ENCODE data around the gene CHCHD4.
"Not testable (repeated sequence)": the region's sequence is repeated elsewhere in the genome, so short reads cannot be mapped to it uniquely, and the experiment has no call there.

Gene CHCHD4

GRCh38 chr3:14118400-14119381 lies 6.0 kb downstream of the CHCHD4 start:
- DNase-seq: no peak

DNA sequence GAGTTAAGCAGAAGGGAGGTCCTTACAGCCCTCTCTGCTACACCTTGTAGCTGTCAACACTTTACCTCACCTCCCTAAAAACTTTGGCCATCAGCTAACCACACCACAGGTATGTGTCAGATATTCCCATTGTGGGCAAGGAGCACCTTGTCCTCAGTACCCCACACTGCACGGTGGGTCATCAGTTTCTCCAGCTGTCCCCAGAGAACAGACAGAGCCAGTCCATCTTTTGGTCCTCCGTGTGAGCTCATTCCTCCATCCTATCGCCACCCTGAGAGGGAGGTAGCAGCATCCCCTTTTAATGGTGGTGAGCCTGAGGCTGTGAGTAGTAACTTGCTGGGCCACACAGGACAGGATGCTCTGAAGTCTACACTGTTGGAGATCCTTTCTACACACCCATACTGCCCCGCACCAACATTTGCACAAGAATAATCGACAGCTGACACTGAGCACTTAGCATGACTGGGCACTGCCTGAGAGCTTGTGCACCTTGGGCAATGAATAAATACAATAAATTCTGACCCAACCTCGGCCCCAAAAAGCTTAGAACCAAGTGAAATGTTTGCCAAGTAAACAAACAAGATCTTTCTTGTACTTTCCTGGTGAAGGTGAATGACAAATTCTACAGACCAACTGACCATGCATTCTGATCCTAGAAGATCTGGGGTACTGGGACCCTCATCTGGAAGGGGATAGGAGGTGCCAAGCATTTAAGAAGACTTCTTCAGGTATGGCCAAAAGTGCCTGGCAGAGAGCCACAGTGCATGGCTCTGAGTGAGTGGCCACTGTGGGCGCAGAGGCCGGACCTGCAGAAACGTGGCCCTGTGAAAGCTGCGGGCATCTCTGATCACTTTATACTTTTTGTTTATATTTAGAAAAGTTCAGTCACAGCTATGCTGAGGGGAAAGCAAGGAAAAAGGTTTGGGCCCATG lies 6.9 kb downstream of the CHCHD4 start:
- DNase-seq: no peak

DNA sequence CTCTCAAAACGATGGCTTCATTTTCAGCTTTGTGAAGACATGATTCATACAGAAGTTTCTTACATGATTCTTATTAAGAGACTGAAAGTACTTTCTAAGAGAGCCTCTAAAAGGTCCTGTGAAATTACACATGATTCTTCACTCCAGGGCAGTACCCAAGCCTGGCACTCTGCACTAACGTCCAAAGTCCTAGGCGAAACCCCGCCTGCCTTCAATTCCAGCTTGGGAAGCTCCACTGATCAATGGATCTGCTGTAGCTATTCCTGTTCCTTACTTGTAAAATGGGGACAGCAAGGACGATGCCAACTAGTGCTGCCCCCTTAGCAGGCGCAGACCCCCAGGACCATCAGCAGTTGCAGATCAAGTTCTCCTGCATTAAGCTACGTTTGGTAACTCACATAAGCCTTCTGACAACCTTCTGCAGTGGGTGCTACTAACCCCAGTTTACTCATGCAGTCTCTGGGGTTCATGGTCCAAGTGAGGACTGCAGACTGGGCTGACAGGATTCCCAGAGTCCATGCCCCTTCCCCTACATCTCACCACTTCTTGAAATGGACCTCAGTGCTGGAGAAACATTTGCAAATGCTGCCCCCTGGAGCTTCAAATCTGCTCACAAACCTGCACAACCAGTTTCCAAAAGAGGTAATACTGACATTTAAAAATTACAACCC lies 10.6 kb downstream of the CHCHD4 start:
- no peak for DNase-seq

GRCh38 chr3:14110699-14111098 lies 14.0 kb downstream of the CHCHD4 start:
- DNase-seq: no peak

GRCh38 chr3:14109821-14110220 lies 14.8 kb downstream of the CHCHD4 start:
- DNase-seq: not testable (repeated sequence)

DNA sequence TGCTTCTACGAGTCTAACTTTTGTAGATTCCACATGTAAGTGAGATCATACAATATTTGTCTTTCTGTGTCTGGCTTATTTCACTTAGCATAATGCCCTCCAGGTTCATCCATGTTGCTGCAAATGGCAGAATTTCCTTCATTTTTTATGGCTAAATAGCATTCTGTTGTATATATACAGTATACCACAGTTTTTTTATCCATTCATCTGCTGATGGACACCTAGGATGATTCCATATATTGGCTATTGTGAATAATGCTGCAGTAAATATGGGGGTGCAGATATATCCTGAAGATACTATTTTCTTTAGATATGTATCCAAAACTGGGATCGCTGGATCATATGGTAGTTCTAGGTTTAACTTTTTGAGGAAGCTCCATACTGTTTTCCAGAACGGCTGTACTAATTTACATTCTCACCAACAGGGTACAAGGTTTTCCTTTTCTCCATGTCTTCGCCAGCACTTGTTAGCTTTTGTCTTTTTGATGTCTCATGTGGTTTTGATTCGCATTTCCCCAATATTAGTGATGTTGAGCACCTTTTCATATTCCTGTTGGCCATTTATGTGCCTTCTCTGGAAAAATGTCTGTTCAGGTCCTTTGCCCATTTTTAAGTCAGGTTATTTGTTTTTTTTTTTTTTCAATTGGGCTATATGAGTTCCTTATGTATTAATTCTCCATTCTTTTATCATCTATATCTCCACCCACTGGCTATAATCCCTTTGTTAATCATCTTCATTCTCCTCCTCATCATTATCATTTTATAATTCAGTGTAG lies 26.9 kb downstream of the CHCHD4 start:
- DNase-seq: no peak

DNA sequence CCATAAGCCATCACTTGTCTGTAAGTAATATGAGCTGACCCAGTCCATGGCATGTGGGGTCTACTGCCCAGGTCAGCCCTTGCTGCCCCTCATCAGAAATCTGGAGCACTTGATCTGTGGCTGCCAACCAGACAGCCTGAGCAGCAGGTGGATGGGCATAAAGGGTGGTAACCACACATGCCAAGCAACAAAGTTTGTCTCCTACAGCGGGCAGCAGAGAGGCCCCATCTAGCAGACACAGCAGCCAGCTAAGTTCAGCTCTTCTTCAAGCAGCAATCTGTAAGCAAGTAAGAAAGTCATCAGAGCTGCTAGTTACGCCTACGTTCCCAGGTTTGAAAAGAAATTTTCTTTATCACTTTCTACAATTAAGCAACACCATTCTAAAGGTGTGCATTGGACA lies 27.9 kb downstream of the CHCHD4 start:
- no peak for DNase-seq

GRCh38 chr3:14093831-14094230 lies 30.8 kb downstream of the CHCHD4 start:
- DNase-seq: no peak

- DNase-seq: no peak
Observed at GRCh38 chr3:14092464-14092863, 32.2 kb downstream of the CHCHD4 start.

DNA sequence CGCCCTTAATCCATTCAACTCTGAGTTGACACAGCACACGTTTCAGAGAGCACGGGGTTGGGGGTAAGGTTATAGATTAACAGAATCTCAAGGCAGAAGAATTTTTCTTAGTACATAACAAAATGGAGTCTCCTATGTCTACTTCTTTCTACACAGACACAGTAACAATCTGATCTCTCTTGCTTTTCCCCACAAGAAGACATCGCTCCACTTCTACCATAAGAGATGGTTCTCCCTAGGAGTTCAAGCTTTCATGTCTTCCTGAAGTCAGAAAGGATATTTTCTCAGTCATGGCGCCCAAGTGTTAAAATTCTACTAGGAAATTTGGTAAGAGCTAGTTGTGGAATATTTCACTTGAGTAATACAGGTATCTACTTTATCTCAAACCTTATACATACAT lies 32.7 kb downstream of the CHCHD4 start:
- not testable (repeated sequence) for DNase-seq

DNA sequence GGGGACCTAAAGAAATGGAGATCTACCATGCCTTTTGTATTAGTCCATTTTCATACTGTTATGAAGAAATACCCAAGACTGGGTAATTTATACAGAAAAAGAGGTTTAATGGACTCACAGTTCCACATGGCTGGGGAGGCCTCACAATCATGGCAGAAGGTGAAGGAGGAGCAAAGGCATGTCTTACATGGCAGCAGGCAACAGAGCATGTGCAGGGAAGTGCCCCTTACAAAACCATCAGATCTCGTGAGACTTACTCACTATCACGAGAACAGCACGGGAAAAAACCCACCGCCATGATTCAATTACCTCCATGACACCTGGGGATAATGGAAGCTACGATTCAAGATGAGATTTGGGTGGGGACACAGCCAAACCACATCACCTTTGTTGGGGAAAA lies 37.2 kb downstream of the CHCHD4 start:
- not testable (repeated sequence) for DNase-seq

DNA sequence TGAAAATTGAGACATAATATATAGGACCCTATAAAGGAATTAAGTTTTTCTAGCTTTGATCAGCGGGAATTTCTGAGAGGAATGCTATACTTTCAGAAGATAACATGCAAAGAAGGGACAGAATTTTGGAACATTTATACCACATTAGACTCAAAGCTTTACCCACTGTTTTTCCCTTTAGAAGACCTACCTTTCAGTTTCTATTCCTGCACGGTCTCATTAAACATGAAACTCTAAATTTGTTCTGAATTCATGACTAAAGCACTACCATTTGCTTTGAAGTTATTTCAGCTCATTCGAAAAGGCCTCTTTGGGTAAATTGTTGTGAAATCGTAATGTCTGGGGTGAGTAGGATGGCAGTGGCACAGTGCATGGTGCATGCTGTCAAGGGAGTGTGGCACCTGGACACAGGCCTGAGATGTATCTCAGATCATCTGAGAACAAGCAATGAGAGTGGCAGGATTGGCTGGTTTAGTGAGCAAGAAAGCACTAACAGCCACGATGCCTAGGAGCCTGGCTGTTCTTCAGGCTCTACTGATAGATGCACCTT lies 42.5 kb downstream of the CHCHD4 start:
- DNase-seq: no peak

- no peak for DNase-seq
Observed at GRCh38 chr3:14077310-14077709, 47.4 kb downstream of the CHCHD4 start.

- not testable (repeated sequence) for DNase-seq
Observed at GRCh38 chr3:14075233-14075632, 49.4 kb downstream of the CHCHD4 start.

GRCh38 chr3:14064910-14065309 lies 59.8 kb downstream of the CHCHD4 start:
- DNase-seq: no peak

DNA sequence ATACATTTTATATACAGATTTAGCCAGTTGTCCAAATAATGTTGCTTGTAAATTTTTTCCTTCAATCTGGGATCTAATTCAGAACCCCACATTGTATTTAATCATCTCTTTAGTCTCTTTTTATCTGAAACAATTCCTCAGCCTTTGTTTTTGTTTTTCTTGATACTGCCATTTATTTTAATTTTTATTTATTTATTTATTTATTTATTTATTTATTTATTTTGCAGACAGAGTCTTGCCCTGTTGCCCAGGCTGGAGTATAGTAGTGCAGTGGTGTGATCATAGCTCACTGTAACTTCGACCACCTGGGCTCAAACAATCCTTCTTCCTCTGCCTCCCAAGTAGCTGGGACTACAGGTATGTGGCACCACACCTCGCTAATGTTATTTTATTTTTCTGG lies 61.5 kb downstream of the CHCHD4 start:
- no peak for DNase-seq

All from activated effector memory CD4-positive, alpha-beta T cell treated with Interleukin-2 at 50 U/mL for 16 hours (primary cell).